Stimulated activated CD8-positive, alpha-beta memory T cell treated with anti-CD3 and anti-CD28 coated beads, Interleukin-15, amount 100 ng/mL, for 24 hours (primary cell): ENCODE measurements around the gene CFAP54.

ENCODE experiments used
- DNase-seq: peaks from one replicate; pipeline ENCODE4 v3.0.0-alpha.2; 2020; ENCODE audit warnings: low read depth

The CFAP54 gene

GRCh38 chr12:96824074-96824837, 334.9 kb downstream of the CFAP54 start:
- no peak for DNase-seq

DNA sequence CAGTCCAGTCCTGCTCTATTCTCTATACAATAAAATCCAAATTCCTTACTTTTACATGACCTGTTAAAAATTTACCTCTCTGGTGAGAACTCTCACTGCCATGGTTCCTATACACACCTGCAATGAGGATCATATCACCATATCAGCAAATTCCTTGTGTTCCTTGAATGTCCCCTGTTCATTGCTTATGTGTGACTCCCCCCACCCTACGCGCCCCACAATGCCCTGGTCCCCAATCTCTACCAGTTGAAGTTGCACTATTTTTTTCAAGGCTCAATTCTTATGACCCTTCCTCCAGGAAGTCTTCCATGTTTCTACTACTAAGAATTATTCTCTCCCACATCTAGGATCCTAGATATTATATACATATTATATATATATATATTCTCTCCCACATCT, 335.5 kb downstream of the CFAP54 start:
- no peak for DNase-seq

DNA sequence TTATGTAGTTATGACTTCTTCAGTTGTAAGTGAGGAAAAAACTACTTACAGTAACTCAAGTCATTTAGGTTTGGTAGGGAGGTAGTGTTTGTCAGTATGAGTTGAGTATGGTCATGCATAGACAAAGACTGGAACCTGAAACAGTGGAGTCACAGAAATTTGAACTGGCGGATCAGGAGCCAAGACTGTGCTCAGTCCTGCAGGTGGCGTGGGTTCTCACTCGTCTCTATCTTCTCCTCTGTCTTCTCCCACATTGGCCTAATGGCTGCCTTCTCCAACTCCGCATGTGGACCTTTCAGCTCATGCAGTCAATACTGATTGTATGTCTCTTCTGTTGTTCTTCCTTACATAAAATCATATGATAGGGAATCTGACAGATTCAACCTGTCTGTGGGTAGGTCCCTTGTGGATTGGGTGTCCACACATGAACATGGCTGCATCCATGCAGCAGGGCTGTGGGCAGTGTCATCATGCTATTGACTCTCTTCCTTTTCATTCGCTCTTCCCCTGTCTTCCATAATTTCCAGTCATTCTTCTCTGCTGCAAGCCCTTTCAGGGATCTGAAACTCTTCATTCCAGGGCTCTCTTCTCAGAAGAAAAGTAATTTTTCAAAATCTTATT, 338.9 kb downstream of the CFAP54 start:
- DNase-seq, result no peak

DNA sequence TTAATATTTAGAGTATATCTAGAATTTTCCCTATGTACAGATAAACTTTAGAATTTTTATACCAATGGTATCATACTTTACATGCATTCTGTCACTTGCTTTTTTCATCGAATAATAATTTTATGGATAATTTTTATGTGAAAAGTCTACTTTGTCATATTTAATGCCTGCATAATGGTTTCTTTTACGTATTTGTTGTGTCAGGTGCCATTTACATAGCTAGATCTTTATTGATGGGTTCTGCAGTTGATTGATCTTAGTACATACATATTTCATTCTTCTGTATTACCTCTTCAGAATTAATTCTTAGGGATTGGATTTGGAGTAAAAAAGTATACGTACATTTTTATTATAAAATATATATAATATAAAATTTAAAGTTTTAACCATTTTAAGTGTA, 340.0 kb downstream of the CFAP54 start:
- DNase-seq, result no peak

DNA sequence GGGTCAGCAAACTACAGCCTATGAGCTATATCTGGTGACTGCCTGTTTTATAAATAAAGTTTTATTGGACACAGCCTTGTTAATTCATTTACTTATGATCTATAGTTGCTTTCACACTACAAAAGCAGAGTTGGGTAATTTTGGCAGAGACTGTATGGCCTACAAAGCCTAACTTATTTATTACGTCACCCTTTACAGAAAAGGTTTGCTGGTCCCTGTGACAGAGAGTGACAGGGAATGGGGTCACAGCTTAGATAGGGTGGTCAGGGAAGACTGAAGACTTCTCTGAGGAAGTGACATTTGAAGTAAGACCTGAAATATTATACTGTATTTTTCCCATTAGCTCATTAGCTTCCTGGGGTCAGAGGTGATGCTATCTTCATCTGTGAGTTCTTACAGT, 342.0 kb downstream of the CFAP54 start:
- DNase-seq, result no peak

GRCh38 chr12:96846293-96846692, 356.9 kb downstream of the CFAP54 start:
- no peak for DNase-seq

DNA sequence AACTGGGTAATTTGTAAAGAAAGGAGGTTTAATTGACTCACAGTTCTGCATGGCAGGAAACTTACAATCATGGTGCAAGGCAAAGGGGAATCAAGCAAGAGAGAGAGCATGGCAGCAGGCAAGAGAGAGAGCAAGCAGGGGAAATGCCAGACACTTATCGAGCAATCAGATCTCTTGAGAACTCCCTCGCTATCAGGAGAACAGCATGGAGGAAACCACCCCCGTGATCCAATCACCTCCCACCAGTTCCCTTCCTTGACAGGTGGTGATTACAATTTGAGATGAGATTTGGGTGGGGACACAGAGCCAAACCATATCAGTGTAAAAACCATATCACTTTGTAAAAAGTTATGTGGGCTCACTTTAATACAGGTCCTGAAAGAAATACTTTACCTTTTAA, 361.3 kb downstream of the CFAP54 start:
- no peak for DNase-seq

DNA sequence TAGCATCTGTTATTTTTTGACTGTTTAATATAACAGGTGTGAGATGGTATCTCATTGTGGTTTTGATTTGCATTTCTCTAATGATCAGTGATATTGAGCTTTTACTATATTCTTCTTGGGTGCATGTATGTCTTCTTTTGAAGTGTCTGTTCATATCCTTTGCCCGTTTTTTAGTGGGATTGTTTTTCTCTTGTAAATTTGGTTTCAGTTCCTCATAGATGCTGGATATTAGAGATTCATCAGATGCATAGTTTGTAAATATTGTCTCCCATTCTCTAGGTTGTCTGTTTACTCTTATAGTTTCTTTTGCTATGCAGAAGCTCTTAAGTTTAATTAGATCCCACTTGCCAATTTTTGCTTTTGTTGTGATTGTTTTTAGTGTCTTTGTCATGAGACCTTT, 368.8 kb downstream of the CFAP54 start:
- DNase-seq, result no peak

DNA sequence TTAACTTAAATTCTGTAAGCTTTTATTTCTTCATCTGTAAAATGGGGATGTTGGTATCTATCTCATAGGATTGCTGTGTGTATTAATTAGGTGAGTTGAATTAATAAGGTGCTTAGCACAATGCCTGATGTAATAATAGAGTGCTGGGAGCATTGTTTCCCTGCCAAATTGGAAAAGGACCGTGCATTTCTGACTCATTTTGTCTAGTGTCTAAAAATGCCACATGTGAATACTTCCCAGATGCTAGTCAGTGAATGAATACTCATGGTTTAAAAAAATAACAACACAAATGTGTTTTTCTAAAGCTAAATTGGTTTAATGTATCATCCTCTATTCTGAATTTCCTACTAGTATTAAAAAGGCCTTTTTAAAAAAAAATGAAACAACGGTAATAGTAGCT, 372.3 kb downstream of the CFAP54 start:
- DNase-seq, result no peak

- DNase-seq, result no peak
Observed at GRCh38 chr12:96862326-96862725, 372.9 kb downstream of the CFAP54 start.

DNA sequence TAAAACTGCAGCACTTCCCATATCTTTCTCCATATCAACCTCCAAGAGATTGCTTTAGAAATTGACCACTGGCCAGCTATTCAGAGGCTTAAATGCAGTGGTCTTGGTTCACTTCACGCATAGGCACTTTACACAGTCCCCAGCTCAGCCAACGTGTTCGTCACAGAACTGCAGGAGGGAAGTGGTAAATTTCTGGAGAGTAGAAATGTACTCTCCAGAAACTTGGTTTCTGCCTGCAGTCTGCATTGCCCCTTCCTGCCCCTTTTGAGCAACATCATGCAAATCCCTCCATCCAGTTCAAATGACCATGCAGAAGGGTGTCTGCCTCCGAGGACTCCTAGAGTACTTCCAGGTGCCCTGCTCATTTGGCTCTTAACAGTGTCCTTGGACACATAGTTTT, 375.0 kb downstream of the CFAP54 start:
- no peak for DNase-seq

DNA sequence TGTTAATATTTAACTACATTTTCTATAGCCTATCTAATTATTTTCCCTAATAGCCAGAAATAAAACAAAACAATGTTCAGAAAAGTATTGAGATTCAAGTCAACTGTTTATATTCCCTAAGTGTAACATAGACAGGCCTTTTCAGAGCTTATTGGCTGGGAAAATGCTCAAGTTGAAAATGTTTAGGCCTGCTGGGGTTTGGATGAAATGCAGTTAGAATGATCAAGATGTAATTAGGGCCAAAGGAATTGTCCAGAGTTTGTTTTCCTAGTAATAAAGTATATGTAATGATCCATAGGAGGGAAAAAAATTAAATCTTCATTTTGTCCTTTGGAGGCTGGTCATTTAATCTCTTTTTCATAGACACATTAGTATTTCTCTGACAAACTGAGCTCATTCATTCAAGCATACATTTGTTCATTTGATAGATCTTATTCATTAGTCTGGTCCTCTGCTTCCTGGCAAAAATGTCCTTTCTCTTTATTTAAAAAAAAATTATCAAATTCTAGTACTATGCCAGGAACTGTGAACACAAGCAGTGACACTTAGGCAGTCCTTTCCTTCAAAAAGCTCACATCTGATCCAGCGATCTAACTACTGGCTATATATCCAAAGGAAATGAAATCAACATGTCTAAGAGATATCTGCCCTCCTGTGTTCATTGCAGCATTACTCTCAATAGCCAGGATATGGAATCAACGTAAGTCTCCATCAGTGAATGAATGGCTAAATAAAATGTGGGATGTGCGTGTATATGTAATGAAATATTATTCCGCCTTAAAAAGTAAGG, 377.6 kb downstream of the CFAP54 start:
- DNase-seq, result no peak

DNA sequence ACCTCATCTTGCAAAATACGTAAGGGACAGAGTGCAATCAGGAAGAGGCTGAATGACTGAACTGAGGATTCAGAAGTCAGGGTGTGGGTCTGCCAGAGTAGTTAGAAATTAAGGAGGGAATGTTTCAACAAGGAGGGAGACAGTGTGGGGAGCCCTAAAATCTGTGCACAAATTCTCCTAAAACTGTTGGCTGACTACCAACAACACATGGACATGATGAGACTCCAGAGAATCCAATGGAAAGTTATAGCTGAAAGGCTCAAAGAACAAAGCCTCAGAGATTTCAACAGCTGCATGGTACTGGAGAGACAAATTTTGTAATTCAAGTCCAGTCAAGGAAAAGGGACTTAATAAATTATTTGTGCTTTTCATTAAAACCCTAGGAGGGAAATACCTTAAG, 381.6 kb downstream of the CFAP54 start:
- no peak for DNase-seq

DNA sequence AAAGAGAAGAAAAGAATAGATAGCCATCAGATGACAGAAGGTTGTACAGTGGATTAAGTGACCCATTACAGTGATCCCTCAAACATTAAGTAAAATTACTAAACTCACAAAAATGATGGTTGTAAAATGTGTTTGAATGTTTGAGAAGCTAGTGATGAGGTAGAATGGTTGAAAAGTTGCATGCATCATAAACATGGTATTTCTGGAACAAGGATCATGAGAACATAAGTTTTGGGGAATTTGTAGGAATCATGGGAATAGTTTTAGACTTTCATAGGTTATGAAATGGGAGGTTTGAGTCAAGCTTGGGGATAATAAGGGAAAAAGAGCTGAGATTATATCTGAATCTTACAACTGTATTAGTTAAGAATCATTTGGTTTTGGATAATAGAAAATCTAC, 383.6 kb downstream of the CFAP54 start:
- no peak for DNase-seq

GRCh38 chr12:96874211-96874610, 384.8 kb downstream of the CFAP54 start:
- no peak for DNase-seq

DNA sequence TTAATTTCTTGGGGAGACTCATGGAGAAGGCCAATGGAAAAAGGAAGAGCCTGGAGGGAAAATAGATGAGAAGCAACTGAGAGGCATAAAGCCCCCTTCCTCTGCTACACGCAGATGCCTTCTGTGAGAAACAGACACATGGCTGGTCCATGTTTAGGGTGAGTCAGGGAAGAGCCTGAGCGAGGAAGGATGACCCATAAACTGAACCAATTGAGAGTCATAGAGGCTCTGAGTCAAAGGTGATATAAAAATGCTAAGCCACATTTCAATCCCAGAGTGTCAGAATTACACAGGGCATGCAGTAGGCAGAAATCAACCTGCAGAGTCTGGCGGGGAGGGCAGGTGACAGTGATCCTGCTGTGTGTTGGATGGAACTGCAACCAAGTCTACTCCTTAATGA, 387.6 kb downstream of the CFAP54 start:
- no peak for DNase-seq

- no peak for DNase-seq
Observed at GRCh38 chr12:96878704-96879103, 389.3 kb downstream of the CFAP54 start.

DNA sequence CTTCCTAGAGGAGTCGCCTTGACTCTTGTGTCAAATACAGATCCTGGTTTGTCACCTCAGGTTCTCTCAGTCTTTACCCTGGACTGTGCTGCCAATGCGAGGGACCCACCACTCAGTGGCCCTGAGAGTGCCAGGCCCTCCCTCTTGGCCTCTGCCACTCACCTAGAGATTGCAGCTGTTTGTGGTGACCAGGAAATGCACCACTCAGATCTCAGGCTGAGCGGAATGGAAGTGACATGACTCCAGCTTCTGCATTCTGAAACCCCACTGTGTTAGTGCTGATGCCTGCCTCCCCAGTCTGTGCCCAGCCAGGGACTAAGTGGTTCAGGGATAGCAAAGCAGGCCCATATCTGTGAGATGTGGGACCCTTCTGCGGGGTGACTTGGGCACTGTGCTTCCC, 389.9 kb downstream of the CFAP54 start:
- DNase-seq, result no peak

DNA sequence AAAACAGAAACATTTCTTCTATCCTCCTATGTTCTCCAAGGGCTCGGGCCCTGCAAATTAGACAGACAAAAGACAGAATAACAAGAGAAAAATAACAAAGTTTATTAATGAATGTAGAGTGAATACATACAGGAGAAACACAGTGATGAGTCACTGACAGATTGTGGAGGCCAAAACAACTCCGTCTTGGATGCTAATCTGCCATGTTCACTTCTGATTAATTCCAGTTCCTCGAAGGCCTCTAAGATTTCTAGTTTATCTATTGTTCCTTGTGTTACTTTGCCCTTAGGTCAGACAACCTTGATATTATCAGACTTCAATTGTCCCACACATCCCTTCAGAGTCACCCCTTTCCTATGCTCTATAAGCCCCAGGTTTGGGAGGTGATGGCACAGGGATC, 390.8 kb downstream of the CFAP54 start:
- DNase-seq, result no peak

- DNase-seq, result no peak
Observed at GRCh38 chr12:96881608-96882007, 392.2 kb downstream of the CFAP54 start.

GRCh38 chr12:96882862-96883261, 393.5 kb downstream of the CFAP54 start:
- no peak for DNase-seq

DNA sequence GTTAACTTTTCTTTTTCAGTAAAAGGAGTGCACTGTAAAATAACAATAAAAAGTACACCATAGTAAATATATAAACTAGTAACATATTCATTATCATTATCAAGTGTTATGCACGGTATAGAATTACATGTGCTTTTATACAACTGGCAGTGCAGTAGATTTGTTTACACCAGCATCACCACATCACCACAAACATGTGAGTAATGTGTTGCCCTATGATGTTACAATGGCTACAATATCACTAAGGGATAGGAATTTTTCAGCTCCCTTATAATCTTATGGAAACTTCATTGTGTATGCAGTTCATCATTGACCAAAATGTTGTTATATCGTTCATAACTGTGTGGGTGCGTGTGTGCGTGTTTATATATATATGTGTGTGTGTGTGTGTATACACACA, 394.2 kb downstream of the CFAP54 start:
- no peak for DNase-seq

GRCh38 chr12:96886998-96887677, 397.8 kb downstream of the CFAP54 start:
- no peak for DNase-seq
